HG03432 (cell line): ENCODE data around the gene SCIMP.
A peak's percentile ranks its signal among the peaks of the same experiment; 100 is the strongest.
"Not testable (repeated sequence)": the region's sequence is repeated elsewhere in the genome, so short reads cannot be mapped to it uniquely, and the experiment has no call there.

Experiments
- ATAC-seq: cut with Tn5 transposase; IDR thresholded peaks from one replicate; pipeline ENCODE4 v1.9.1; 2021; ENCODE audit warnings: mild to moderate bottlenecking, moderate library complexity; ENCODE audit not compliant: unreplicated experiment

SCIMP gene

GRCh38 chr17:5191541-5192417 lies 42.9 kb downstream of the SCIMP start, which contains the start of gene ZNF594:
ZNF594 (minus strand) TSS chr17:5191868; CDS start chr17:5184256, 7,612 bp downstream.
- ATAC-seq, result peak; percentile 95

- no peak for ATAC-seq
These were observed 50.4 kb downstream of the SCIMP start for GRCh38 chr17:5184288-5184687.

- ATAC-seq, result no peak
These were observed 51.3 kb downstream of the SCIMP start for GRCh38 chr17:5183410-5183793.

DNA sequence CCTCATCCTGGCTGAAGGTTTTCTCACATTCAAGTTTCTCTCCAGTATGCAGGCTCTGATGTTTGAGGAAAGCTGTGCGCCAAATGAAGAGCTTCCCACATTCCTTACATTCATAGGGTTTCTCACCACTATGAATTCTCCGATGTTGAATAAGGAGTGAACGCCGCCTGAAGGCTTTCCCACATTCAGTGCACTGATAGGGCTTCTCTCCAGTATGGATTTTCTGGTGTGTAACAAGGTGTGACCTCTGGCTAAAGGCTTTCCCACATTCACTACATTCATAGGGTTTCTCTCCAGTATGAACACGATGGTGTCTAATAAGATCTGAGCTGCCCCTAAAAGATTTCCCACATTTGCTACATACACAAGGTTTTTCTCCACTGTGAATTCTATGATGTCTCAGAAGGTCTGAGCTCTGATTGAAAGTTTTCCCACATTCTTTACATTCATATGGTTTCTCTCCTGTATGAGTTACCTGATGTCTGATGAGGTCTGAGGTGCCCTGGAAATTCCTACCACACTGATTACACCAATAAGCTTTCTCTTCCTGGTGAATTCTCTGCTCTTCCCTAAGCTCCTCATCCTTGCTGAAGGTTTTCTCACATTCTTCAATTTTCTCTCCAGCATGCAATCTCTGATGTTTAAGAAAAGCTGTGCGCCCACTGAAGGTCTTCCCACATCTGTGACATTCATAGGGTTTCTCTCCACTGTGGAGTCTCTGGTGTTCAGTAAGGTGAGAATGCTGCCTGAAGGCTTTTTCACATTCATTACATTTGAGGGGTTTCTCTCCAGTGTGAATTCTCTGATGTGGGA lies 51.9 kb downstream of the SCIMP start:
- ATAC-seq, result no peak

DNA sequence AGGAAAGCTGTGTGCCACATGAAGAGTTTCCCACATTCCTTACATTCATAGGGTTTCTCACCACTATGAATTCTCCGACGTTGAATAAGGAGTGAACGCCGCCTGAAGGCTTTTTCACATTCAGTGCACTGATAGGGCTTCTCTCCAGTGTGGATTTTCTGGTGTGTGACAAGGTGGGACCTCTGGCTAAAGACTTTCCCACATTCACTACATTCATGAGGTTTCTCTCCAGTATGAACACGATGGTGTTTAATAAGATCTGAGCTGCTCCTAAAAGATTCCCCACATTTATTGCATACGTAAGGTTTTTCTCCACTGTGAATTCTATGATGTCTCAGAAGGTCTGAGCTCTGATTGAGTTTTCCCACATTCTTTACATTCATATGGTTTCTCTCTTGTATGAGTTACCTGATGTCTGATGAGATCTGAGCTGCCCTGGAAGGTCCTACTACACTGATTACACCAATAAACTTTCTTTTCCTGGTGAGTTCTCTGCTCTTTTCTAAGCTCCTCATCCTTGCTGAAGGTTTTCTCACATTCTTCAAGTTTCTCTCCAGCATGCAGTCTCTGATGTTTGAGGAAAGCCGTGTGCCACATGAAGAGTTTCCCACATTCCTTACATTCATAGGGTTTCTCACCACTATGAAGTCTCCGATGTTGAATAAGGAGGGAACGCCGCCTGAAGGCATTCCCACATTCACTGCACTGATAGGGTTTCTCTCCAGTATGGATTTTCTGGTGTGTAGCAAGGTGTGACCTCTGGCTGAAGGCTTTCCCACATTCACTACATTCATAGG lies 53.0 kb downstream of the SCIMP start:
- no peak for ATAC-seq

DNA sequence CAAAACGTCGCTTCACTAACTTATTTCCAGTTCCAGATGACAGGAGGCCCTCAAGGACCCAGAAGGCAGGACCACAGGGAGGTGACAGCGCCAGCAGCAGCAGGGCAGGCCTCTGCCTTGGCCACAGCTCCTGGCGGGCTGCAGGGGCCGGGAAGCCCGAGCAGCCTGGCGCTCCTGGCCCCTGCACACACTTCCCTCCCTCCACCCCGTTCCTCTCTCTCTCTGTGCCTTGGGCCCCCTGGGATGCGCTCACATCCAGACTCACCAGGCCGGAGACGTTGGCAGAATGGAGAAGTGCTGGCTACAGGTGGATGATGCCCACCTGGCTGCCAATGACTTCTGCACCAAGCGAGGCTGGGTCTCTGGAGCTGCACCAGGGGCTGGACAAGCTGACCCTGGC lies 55.7 kb downstream of the SCIMP start:
- ATAC-seq, result no peak

GRCh38 chr17:5175027-5175426 lies 59.6 kb downstream of the SCIMP start:
- not testable (repeated sequence) for ATAC-seq

DNA sequence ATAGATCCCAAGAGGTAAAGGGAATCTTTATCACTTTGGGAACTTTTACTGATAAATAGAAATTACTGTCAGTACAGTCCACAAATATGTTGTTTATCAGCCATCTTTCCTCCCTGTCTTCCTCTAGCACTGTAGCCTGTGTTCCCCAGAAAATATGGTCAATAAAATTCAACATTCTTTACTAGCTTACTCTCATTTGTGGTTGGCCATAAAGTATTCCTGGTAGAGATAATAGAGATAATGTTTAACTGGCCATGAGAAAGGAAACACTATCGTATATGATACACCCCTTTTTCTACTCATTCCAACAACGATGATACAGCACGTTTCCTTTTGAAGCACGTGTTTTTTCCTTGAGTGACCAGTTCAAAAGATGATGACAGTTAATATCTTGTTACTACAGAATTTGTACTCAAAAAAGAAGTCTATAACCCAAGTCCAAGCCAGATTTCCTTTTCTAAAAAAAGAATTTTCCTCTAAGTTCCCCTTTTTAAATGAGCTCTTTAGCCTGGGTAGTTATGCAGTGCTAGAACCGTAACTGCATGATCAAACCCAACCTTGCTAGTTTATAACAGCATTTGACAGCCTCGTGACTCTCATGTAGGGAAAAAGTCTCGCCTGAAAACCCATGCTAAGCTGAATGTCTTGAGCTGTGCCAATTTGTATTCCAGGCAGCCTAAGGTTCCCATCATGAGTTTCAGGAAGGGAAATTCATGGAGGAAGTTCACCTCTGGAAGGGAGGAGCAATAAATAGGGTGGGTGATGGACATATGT lies 68.7 kb downstream of the SCIMP start:
- ATAC-seq, result not testable (repeated sequence)

DNA sequence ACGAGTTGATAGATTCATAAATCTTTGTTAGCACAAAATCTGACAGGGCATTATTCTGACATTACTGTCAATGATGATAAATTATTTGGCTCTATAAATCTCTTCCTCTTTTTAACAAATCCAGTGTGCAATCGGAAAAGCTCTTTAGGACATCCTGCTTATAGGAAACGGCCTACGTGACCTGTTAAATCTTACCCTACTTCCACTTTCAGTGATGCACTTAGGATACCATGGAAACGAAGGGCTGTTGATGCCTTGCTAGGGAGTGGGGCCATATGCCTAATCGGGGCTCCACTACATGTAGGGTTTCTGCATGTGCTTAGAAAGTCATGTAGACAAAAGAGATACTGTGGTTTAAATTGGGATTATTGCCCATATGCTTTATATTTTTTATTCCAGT lies 70.2 kb downstream of the SCIMP start:
- ATAC-seq, result no peak

- ATAC-seq, result not testable (repeated sequence)
These were observed 72.9 kb downstream of the SCIMP start for GRCh38 chr17:5161793-5162192.

GRCh38 chr17:5160702-5161101 lies 74.0 kb downstream of the SCIMP start:
- ATAC-seq, result not testable (repeated sequence)
